Tibial artery (tissue), 4 donors: Measurements from ENCODE around the gene SOST.
"Not testable (repeated sequence)": the region's sequence is repeated elsewhere in the genome, so short reads cannot be mapped to it uniquely, and the experiment has no call there.

ENCODE experiments used
- DNase-seq, 2 donors: peaks; one replicate each; pipeline ENCODE4 v3.0.0-alpha.2; 2019
- H3K27ac ChIP-seq, 2 donors: fragments of 200-600 bp; sonication (generic) in 1 of 2; 1 replicate in 1 of 2; 2 replicates in 1 of 2; pipeline ENCODE4 v1.5.1; 2018 to 2019; ENCODE audit warnings: mild to moderate bottlenecking in 1 of 2
- H3K27me3 ChIP-seq, 2 donors: fragments of 200-600 bp; sonication (generic) in 1 of 2; one replicate each; pipeline versions ENCODE4 v1.5.1 to v1.6.0; 2016 to 2019
- H3K36me3 ChIP-seq, 3 donors: fragments of 200-600 bp; sonication (generic) in 2 of 3; one replicate each; pipeline ENCODE4 v1.5.1; 2016 to 2019; ENCODE audit warnings: mild to moderate bottlenecking in 2 of 3
- H3K4me1 ChIP-seq, 4 donors: fragments of 200-600 bp; sonication (generic) in 2 of 4; 1 replicate in 3 of 4; 2 replicates in 1 of 4; pipeline ENCODE4 v1.5.1; 2016 to 2019
- H3K4me3 ChIP-seq, 2 donors: fragments of 200-600 bp; sonication (generic) in 1 of 2; 1 replicate in 1 of 2; 2 replicates in 1 of 2; pipeline ENCODE4 v1.5.1; 2018 to 2019; ENCODE audit warnings: mild to moderate bottlenecking in 2 of 2
- H3K9me3 ChIP-seq, 3 donors: fragments of 200-600 bp; sonication (generic) in 1 of 3; one replicate each; pipeline ENCODE4 v1.5.1; 2016 to 2019
- CTCF ChIP-seq, 2 experiments: fragments of 200-600 bp in 1 of 2; fragments of 450-650 bp in 1 of 2; IDR thresholded peaks; one replicate each; pipeline ENCODE4 v1.5.1; 2017 to 2019; ENCODE audit warnings: antibody characterized with exemption in 2 of 2, mild to moderate bottlenecking in 1 of 2, moderate library complexity in 1 of 2
- intact Hi-C: fragments of 100-400 bp; cut with DNase I; formaldehyde crosslinking; loops from one replicate; pipeline ENCODE4 v1.15.0; 2023; ENCODE audit warnings: low total_unique reads

Gene SOST

GRCh38 chr17:43800736-43801135 is 42.1 kb upstream of the SOST start:
- DNase-seq, result no peak
- Histone ChIP-seq H3K4me1 (no peaks in the 10 kb centered on the region), H3K9me3 (no peaks in the 10 kb centered on the region), H3K36me3 (peaks cover 3 to 18% (median 15%) of the 10 kb centered on the region in 3 donors), H3K27ac (no peak overlapping the region), H3K4me3 (no peak overlapping the region), H3K27me3 (no peaks in the 10 kb centered on the region)
- no peak for TF ChIP-seq CTCF (IDR thresholded peaks at IDR 0.05)
- intact Hi-C loops, result no loop called here

GRCh38 chr17:43799047-43799446 is 40.5 kb upstream of the SOST start:
- intact Hi-C loops, result no loop called here
- Histone ChIP-seq H3K27ac (no peak overlapping the region), H3K27me3 (no peaks in the 10 kb centered on the region), H3K36me3 (peaks cover 0 to 16% (median 15%) of the 10 kb centered on the region in 3 donors), H3K4me3 (no peak overlapping the region), H3K9me3 (no peaks in the 10 kb centered on the region), H3K4me1 (no peaks in the 10 kb centered on the region)
- no peak for TF ChIP-seq CTCF (IDR thresholded peaks at IDR 0.05)
- no peak for DNase-seq

GRCh38 chr17:43798024-43798423 is 39.4 kb upstream of the SOST start:
- H3K27me3 ChIP-seq, DNase-seq, intact Hi-C loops, H3K9me3 ChIP-seq, H3K4me1 ChIP-seq, H3K4me3 ChIP-seq, H3K27ac ChIP-seq, H3K36me3 ChIP-seq: not testable (repeated sequence)

- H3K36me3 ChIP-seq, H3K27me3 ChIP-seq, DNase-seq, H3K27ac ChIP-seq, H3K9me3 ChIP-seq, H3K4me1 ChIP-seq, H3K4me3 ChIP-seq, intact Hi-C loops: not testable (repeated sequence)
These were observed 34.1 kb upstream of the SOST start for GRCh38 chr17:43792668-43793067.

GRCh38 chr17:43791589-43791988 is 33.0 kb upstream of the SOST start:
- no peak for TF ChIP-seq CTCF (IDR thresholded peaks at IDR 0.05)
- intact Hi-C loops, result no loop called here
- no peak for DNase-seq
- Histone ChIP-seq H3K27me3 (peaks cover 0 to 2% of the 10 kb centered on the region in 2 donors), H3K27ac (no peak overlapping the region), H3K9me3 (no peaks in the 10 kb centered on the region), H3K4me1 (no peaks in the 10 kb centered on the region), H3K4me3 (no peak overlapping the region), H3K36me3 (no peaks in the 10 kb centered on the region)

- Histone ChIP-seq H3K36me3 (no peaks in the 10 kb centered on the region), H3K27me3 (peaks cover 0 to 2% of the 10 kb centered on the region in 2 donors), H3K4me3 (no peak overlapping the region), H3K9me3 (no peaks in the 10 kb centered on the region), H3K27ac (no peak overlapping the region), H3K4me1 (no peaks in the 10 kb centered on the region)
- intact Hi-C loops, result no loop called here
- no peak for DNase-seq
- no peak for TF ChIP-seq CTCF (IDR thresholded peaks at IDR 0.05)
These were observed 31.8 kb upstream of the SOST start for GRCh38 chr17:43790311-43790940.

- H3K4me3 ChIP-seq, result no peak overlapping the region
- H3K4me1 ChIP-seq, result no peaks in the 10 kb centered on the region
- H3K27ac ChIP-seq, result no peak overlapping the region
- peaks cover 0 to 2% of the 10 kb centered on the region in 2 donors for H3K27me3 ChIP-seq
- DNase-seq, result no peak
- no peak for TF ChIP-seq CTCF (IDR thresholded peaks at IDR 0.05)
- H3K9me3 ChIP-seq, result no peaks in the 10 kb centered on the region
- intact Hi-C loops, result loop anchor here (10.0 kb wide), 1 partner anchor 45 kb away; the partner anchor contains the start of gene MPP3
- H3K36me3 ChIP-seq, result no peaks in the 10 kb centered on the region
These were observed 30.9 kb upstream of the SOST start for GRCh38 chr17:43789482-43789881.
